ENCODE data around the gene CPLANE2. TPM values are rescaled to one million over a fixed set of nuclear protein-coding genes. Genes with fewer than 3 reads are reported as not detected.

The CPLANE2 gene
- polyA plus RNA-seq, 1 donor from 2014 or later, result 5.7 TPM

GRCh38 chr1:16237343-16237830 is 404 bp upstream of the CPLANE2 start:
- peak overlapping the region; percentile 70 for H3K27ac ChIP-seq (ENCODE audit: low read length)
- peak; percentile 9 for TF ChIP-seq MXI1 (conservative IDR thresholded peaks at IDR 0.05; ENCODE audit: poor library complexity, severe bottlenecking)
- no peak for TF ChIP-seq EZH2 (IDR thresholded peaks at IDR 0.05; ENCODE audit: borderline replicate concordance, insufficient read depth, low read length, poor library complexity, severe bottlenecking)
- TF ChIP-seq EP300 (conservative IDR thresholded peaks at IDR 0.05; ENCODE audit: poor library complexity, severe bottlenecking), result peak; percentile 3
- TF ChIP-seq CTCF (IDR thresholded peaks at IDR 0.05; ENCODE audit: poor library complexity, severe bottlenecking), result no peak
- TF ChIP-seq POLR2AphosphoS5 (IDR thresholded peaks at IDR 0.05), result no peak
- no peak for TF ChIP-seq RAD21 (conservative IDR thresholded peaks at IDR 0.05)
- TF ChIP-seq TAF1 (IDR thresholded peaks at IDR 0.05; ENCODE audit: low read depth), result no peak
- no peak for TF ChIP-seq REST (IDR thresholded peaks at IDR 0.05; ENCODE audit: borderline replicate concordance)
- TF ChIP-seq SMC3 (conservative IDR thresholded peaks at IDR 0.05; ENCODE audit: poor library complexity), result peak; percentile 35
- no peaks in the 10 kb centered on the region for H4K20me1 ChIP-seq (ENCODE audit: insufficient read depth)
- H3K9me3 ChIP-seq (ENCODE audit: low read length), result no peaks in the 10 kb centered on the region
- peak overlapping the region; percentile 42 for H2AFZ ChIP-seq (ENCODE audit: low read depth, low read length)
- no peaks in the 10 kb centered on the region for H3F3A ChIP-seq (ENCODE audit: insufficient read depth, low read length, poor library complexity, severe bottlenecking)
- no peaks in the 10 kb centered on the region for H3K79me2 ChIP-seq (replicated peaks; ENCODE audit: insufficient read depth, low read length)
- peak overlapping the region; percentile 81 for H3K4me3 ChIP-seq (ENCODE audit: low read length)
- no peaks in the 10 kb centered on the region for H3K27me3 ChIP-seq (ENCODE audit: insufficient read depth, low read depth, low read length)
- H3K9me2 ChIP-seq (ENCODE audit: insufficient read depth, low read length), result no peaks in the 10 kb centered on the region
- peak overlapping the region; percentile 76 for H3K9ac ChIP-seq (ENCODE audit: low read length)
- peak overlapping the region; percentile 77 for H3K4me2 ChIP-seq (ENCODE audit: low read length)
- no peaks in the 10 kb centered on the region for H3K36me3 ChIP-seq (ENCODE audit: insufficient read depth, low read length)

- Histone ChIP-seq H3K27ac (ENCODE audit: low read length) (no peak overlapping the region), H3K4me2 (ENCODE audit: low read length) (peak overlapping the region; percentile 74), H3K4me3 (ENCODE audit: low read length) (peak overlapping the region; percentile 81), H3F3A (ENCODE audit: insufficient read depth, low read length, poor library complexity, severe bottlenecking) (no peaks in the 10 kb centered on the region), H3K9me3 (ENCODE audit: low read length) (no peaks in the 10 kb centered on the region), H3K9ac (ENCODE audit: low read length) (peak overlapping the region; percentile 76), H3K79me2 (replicated peaks; ENCODE audit: insufficient read depth, low read length) (no peaks in the 10 kb centered on the region), H3K9me2 (ENCODE audit: insufficient read depth, low read length) (no peaks in the 10 kb centered on the region), H3K27me3 (ENCODE audit: insufficient read depth, low read depth, low read length) (no peaks in the 10 kb centered on the region), H4K20me1 (ENCODE audit: insufficient read depth) (no peaks in the 10 kb centered on the region), H3K36me3 (ENCODE audit: insufficient read depth, low read length) (no peaks in the 10 kb centered on the region), H2AFZ (ENCODE audit: low read depth, low read length) (no peak overlapping the region)
- TF ChIP-seq CTCF (IDR thresholded peaks at IDR 0.05; ENCODE audit: poor library complexity, severe bottlenecking) (peak; percentile 23), REST (IDR thresholded peaks at IDR 0.05; ENCODE audit: borderline replicate concordance) (no peak)
Observed at GRCh38 chr1:16235944-16236510, 956 bp downstream of the CPLANE2 start.
